OCI-LY1 (cell line): ENCODE measurements around the gene DICER1.

Experiments used
- H2AFZ ChIP-seq: fragments of 200-600 bp; sonication (generic), shearing (Covaris generic); 2 replicates; pipeline ENCODE4 v1.6.0; 2014; ENCODE audit warnings: antibody characterized with exemption, mild to moderate bottlenecking, low read length
- H3F3A ChIP-seq: fragments of 200-600 bp; sonication (generic), shearing (Covaris generic); 2 replicates; pipeline ENCODE4 v1.6.0; 2014; ENCODE audit warnings: mild to moderate bottlenecking, antibody characterized with exemption, low read length, moderate library complexity; ENCODE audit not compliant: insufficient read depth
- H3K27ac ChIP-seq: fragments of 200-600 bp; sonication (generic); 2 replicates; pipeline ENCODE4 v1.5.1; 2014; ENCODE audit warnings: low read length, mixed run types, mild to moderate bottlenecking, low read depth; ENCODE audit not compliant: poor library complexity, severe bottlenecking
- H3K27me3 ChIP-seq: fragments of 200-600 bp; sonication (generic); 2 replicates; pipeline ENCODE4 v1.6.0; 2014; ENCODE audit warnings: antibody characterized with exemption, mild to moderate bottlenecking, low read length, moderate library complexity; ENCODE audit not compliant: insufficient read depth
- H3K36me3 ChIP-seq: fragments of 200-600 bp; sonication (generic); 2 replicates; pipeline ENCODE4 v1.6.1; 2014; ENCODE audit warnings: mild to moderate bottlenecking, antibody characterized with exemption, low read length, moderate library complexity, mixed read lengths; ENCODE audit not compliant: insufficient read depth
- H3K4me1 ChIP-seq: fragments of 200-600 bp; sonication (generic); 2 replicates; pipeline ENCODE4 v1.5.1; 2014; ENCODE audit warnings: mild to moderate bottlenecking, low read length, moderate library complexity; ENCODE audit not compliant: insufficient read depth, severe bottlenecking
- H3K4me2 ChIP-seq: fragments of 200-600 bp; sonication (generic), shearing (Covaris generic); 2 replicates; pipeline ENCODE4 v1.6.1; 2014; ENCODE audit warnings: low read length
- H3K4me3 ChIP-seq: fragments of 200-600 bp; sonication (generic); 2 replicates; pipeline ENCODE4 v1.5.1; 2014; ENCODE audit warnings: low read length, low read depth, mild to moderate bottlenecking, mixed read lengths; ENCODE audit not compliant: poor library complexity, severe bottlenecking
- H3K79me2 ChIP-seq: fragments of 200-600 bp; shearing (Covaris generic); 2 replicates; pipeline ENCODE4 v1.6.1; 2016; ENCODE audit warnings: mixed run types, low read length, mixed read lengths; ENCODE audit not compliant: insufficient read depth
- H3K9ac ChIP-seq: fragments of 200-600 bp; sonication (generic), shearing (Covaris generic); 2 replicates; pipeline ENCODE4 v1.6.1; 2014; ENCODE audit warnings: mild to moderate bottlenecking, low read length, mixed read lengths
- H3K9me2 ChIP-seq: fragments of 200-600 bp; sonication (generic), shearing (Covaris generic); 2 replicates; pipeline ENCODE4 v1.6.1; 2014; ENCODE audit warnings: low read depth, mild to moderate bottlenecking, low read length, mixed read lengths
- H3K9me3 ChIP-seq: fragments of 200-600 bp; shearing (Covaris generic); 2 replicates; pipeline ENCODE4 v1.6.1; 2014; ENCODE audit warnings: low read length, mixed read lengths
- H4K20me1 ChIP-seq: fragments of 200-600 bp; sonication (generic), shearing (Covaris generic); 2 replicates; pipeline ENCODE4 v1.6.0; 2016; ENCODE audit warnings: mild to moderate bottlenecking, low read length; ENCODE audit not compliant: insufficient read depth
- EZH2 ChIP-seq: fragments of 200-600 bp; sonication (generic), shearing (Covaris generic); IDR thresholded peaks from 2 replicates; pipeline ENCODE4 v1.8.0; 2017; ENCODE audit warnings: borderline replicate concordance, mixed run types, mild to moderate bottlenecking, antibody characterized with exemption, low read length, moderate library complexity, mixed read lengths
- TF ChIP-seq, protein P1 (sequence below): fragments of 200-600 bp; sonication (generic), shearing (Covaris generic); IDR thresholded peaks from 2 replicates; pipeline ENCODE4 v1.5.1; 2017; ENCODE audit warnings: mild to moderate bottlenecking, antibody characterized with exemption, low read length, moderate library complexity, mixed read lengths

Gene DICER1

DNA sequence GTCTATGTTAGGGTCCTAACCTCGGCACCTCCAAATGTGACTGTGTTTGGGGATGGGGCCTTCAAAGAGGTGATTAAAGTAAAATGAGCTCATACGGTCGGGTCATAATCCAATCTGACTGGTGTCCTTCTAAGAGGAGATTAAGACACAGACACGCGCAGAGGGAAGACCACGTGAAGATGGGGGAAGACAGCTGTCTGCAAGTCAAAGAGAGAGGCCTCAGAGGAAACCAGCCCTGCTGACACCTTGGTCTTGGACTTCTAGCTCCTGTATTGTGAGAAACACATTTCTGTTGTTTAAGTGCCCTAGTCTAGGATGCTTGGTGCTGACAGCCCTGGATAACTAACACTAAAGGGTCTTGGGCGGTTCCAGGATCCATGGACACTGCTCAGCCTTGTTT is 109.6 kb downstream of the DICER1 start:
- H3K9me2 ChIP-seq, result no peaks in the 10 kb centered on the region
- H3K4me3 ChIP-seq, result no peak overlapping the region
- no peak overlapping the region for H3K27ac ChIP-seq
- H3K9ac ChIP-seq, result no peak overlapping the region
- no peaks in the 10 kb centered on the region for H3K36me3 ChIP-seq
- H3K79me2 ChIP-seq, result no peaks in the 10 kb centered on the region
- TF ChIP-seq EZH2, result no peak
- TF ChIP-seq, protein P1, sequence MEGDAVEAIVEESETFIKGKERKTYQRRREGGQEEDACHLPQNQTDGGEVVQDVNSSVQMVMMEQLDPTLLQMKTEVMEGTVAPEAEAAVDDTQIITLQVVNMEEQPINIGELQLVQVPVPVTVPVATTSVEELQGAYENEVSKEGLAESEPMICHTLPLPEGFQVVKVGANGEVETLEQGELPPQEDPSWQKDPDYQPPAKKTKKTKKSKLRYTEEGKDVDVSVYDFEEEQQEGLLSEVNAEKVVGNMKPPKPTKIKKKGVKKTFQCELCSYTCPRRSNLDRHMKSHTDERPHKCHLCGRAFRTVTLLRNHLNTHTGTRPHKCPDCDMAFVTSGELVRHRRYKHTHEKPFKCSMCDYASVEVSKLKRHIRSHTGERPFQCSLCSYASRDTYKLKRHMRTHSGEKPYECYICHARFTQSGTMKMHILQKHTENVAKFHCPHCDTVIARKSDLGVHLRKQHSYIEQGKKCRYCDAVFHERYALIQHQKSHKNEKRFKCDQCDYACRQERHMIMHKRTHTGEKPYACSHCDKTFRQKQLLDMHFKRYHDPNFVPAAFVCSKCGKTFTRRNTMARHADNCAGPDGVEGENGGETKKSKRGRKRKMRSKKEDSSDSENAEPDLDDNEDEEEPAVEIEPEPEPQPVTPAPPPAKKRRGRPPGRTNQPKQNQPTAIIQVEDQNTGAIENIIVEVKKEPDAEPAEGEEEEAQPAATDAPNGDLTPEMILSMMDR, result no peak
- H3K9me3 ChIP-seq, result no peaks in the 10 kb centered on the region
- no peak overlapping the region for H3K4me2 ChIP-seq
- no peak overlapping the region for H2AFZ ChIP-seq
- H3K4me1 ChIP-seq, result no peaks in the 10 kb centered on the region
- no peaks in the 10 kb centered on the region for H3F3A ChIP-seq
- H4K20me1 ChIP-seq, result no peaks in the 10 kb centered on the region
- no peaks in the 10 kb centered on the region; the same call in 1 of the 2 replicates for H3K27me3 ChIP-seq

DNA sequence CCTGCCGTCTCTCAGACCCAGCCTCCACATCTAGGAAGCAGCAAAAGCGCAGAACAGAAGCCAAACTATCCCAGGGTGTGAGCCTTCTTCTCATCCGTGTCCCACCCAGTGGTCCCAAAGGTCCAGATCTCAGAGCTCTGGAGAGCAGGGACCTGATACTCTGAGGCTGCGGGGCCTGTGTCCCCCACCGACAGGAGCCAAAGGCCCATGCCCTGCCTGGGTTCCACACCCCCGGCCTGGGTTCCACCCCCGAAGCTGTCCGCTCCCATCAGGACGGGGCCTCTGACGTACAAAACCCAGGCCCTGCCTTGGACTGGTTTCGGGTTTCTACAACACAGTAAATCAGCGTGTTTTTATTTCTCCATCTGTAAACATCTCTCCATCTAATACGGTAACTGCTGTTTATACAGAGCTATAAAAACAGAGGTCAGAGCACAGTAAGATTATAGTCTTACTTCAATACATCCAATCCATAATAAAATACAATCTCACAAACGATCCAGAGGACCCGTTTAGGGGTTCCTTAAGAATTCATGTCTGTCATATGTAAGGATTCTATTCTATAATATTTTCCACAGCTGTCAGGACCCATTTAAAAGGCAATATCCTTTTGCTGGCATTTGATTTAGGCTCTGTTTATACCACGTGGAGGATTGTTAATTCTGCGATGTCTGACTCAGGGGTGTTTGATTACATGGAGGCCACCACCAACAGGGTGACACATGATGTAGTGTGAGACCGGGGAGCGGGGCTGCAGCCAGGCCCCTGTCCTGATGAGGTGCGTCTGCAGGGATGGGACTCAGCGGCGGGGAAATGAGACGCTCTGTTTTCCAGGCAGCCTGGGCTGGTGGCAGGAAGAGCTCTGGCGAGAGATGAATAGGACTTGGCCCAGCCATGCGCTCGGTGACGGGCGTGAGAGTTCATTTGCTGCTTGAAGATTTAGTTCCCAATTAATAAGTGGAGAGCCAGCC is 110.3 kb downstream of the DICER1 start:
- H4K20me1 ChIP-seq, result no peaks in the 10 kb centered on the region
- H3K9me3 ChIP-seq, result no peaks in the 10 kb centered on the region
- H2AFZ ChIP-seq, result no peak overlapping the region
- H3K4me2 ChIP-seq, result no peak overlapping the region
- H3K79me2 ChIP-seq, result no peaks in the 10 kb centered on the region
- no peak overlapping the region for H3K4me3 ChIP-seq
- H3K9ac ChIP-seq, result no peak overlapping the region
- H3K9me2 ChIP-seq, result no peaks in the 10 kb centered on the region
- no peaks in the 10 kb centered on the region for H3K4me1 ChIP-seq
- no peaks in the 10 kb centered on the region for H3F3A ChIP-seq
- TF ChIP-seq, protein P1, result no peak
- TF ChIP-seq EZH2, result no peak
- H3K36me3 ChIP-seq, result no peaks in the 10 kb centered on the region
- H3K27me3 ChIP-seq, result no peaks in the 10 kb centered on the region; the same call in 1 of the 2 replicates
- no peak overlapping the region for H3K27ac ChIP-seq

DNA sequence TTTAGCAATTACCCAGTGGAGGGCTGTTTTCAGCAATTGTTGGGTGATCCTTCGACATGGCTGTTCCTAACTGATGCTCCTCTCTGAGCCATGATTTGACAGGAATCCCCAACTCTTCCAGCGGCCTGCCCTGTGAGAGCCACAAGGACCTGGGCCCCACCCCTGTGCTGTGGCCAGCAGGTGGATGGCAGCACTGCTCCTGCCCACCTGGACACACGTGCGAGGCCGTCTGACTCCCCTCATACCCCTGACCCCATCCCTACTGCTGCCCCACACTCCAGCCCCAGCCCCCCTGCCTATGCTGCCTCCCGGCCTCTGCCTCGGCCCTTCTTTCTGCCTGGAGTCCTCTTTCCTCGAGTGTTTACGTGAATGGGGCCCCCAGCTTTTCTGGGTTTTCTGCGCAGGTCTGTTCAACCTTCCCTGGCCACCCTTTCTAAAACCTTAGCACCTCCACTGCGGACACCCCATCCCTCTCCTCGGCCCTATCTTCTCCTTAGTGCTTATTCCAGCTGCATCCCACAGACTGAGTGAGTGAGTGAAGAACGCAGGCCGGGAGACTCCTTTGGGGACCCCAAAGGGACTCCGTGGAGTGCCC is 111.4 kb downstream of the DICER1 start:
- H3K36me3 ChIP-seq, result no peaks in the 10 kb centered on the region
- H3K4me1 ChIP-seq, result no peaks in the 10 kb centered on the region
- TF ChIP-seq, protein P1, result no peak
- TF ChIP-seq EZH2, result no peak
- no peaks in the 10 kb centered on the region for H3F3A ChIP-seq
- no peaks in the 10 kb centered on the region for H3K79me2 ChIP-seq
- no peak overlapping the region for H3K9ac ChIP-seq
- no peak overlapping the region for H3K4me3 ChIP-seq
- H3K27me3 ChIP-seq, result no peaks in the 10 kb centered on the region
- no peak overlapping the region for H3K27ac ChIP-seq
- no peaks in the 10 kb centered on the region for H3K9me3 ChIP-seq
- H2AFZ ChIP-seq, result no peak overlapping the region
- H3K4me2 ChIP-seq, result no peak overlapping the region
- H3K9me2 ChIP-seq, result no peaks in the 10 kb centered on the region
- H4K20me1 ChIP-seq, result no peaks in the 10 kb centered on the region
